Stimulated activated CD4-positive, alpha-beta T cell treated with anti-CD3 and anti-CD28 coated beads, Interleukin-15, amount 100 ng/mL, for 1 hour (primary cell): ENCODE data around the gene RPTOR.

Experiments used
- DNase-seq, 2 donors: peaks; one replicate each; pipeline ENCODE4 v3.0.0-alpha.2; 2020; ENCODE audit warnings: low read depth in 1 of 2, low spot score in 1 of 2

RPTOR gene

DNA sequence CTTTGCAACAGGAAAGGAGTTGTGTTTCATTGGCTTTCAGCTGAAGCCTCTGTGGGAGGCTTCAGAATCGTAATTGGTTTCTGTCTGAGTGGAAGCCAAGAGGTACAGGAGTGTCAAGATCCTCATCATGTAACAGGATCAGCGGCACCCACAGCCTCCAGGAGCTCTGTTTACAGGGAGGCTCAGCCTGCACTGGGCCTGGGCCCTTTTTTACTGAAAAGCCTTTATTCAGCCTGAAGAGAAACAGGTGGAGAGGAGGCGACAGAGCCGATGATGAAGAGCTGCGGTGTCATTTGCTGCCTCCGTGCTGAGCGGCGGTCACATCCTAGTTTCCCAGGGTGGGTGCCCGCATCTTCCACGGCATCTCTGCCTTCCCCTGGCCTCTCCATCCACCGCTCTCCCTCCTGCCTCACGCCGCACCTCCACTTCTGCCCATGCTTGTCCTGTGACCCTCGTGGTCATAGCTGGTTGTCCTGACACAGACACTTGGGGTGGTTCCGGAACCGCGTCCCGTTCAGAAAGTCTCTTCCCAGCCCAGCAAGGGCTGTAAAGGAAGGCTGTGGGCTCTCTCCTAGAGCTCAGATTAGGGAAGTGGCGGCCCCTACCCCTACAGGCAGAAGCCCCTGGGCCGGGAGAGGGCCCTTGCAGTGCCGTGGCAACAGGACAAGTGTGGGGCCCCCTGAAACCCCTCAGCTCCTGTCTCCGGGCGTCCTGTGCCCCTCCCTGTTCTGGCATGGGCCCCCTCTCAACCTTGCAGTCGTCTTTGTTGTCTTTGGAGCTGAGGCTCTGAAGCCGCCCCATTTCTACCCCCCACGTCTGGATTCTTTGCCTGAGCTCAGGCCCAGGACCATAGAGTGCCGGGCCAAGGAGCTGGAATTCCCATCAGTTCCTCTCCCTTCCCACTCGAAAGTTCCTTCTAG, 393.1 kb downstream of the RPTOR start:
- DNase-seq: no peak

GRCh38 chr17:80938556-80938955, 393.9 kb downstream of the RPTOR start:
- peak in 1 of 2 donors; percentile 12 for DNase-seq

GRCh38 chr17:80939151-80940145, 394.8 kb downstream of the RPTOR start:
- DNase-seq: no peak

GRCh38 chr17:80940171-80941123, 395.8 kb downstream of the RPTOR start:
- no peak for DNase-seq

DNA sequence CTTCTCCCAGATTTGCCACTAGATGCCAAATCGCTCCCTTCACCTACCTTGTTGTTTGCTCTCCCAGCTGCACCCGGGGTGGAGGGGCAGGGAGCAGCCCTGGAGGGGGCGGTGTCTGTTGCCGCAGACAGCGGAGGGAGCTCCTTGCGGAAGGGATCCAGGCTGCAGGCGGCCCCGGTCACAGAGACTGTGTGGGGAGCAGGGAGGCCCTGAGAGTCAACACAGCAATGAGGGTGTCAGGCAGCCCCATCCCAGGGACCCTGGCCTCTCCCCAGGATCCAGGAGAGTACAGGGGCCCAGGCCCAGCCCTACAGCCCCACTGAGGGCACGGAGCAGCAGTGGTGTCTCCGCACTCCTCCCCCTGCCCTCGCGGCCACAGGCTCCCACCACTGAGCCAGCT, 396.5 kb downstream of the RPTOR start:
- no peak for DNase-seq

DNA sequence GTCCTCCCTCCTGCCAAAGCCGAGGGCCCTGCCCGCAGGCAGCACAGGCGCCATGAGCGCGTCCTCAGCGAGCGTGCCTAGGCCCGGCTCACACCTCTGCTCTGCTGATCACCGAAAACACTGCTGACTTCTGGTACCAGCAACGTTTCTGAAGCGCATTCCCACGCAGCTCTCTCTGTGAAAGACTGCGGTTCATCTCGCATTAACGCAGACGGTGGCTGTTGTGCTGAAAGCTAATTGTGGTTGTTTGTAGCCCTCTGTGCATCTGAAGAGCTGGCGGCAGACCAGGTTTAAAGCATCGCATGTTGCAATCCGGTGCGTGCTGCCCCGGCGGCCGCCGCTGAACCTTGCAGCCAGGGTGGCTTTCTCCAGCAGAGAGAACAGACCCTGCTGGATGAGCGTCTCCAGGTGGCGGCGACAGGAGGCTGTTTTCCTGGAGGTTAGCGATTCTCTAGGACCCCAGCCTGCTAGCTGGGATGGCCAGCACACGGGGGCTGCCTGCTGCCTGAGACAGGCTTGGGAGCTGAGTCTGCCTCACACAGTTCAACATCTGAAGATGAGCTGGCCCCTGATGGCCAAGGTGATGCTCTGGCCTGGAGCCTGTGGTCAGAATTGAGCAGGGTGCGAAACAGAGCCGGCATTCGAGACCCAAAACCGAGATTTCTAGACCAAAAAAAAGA, 397.2 kb downstream of the RPTOR start:
- no peak for DNase-seq

DNA sequence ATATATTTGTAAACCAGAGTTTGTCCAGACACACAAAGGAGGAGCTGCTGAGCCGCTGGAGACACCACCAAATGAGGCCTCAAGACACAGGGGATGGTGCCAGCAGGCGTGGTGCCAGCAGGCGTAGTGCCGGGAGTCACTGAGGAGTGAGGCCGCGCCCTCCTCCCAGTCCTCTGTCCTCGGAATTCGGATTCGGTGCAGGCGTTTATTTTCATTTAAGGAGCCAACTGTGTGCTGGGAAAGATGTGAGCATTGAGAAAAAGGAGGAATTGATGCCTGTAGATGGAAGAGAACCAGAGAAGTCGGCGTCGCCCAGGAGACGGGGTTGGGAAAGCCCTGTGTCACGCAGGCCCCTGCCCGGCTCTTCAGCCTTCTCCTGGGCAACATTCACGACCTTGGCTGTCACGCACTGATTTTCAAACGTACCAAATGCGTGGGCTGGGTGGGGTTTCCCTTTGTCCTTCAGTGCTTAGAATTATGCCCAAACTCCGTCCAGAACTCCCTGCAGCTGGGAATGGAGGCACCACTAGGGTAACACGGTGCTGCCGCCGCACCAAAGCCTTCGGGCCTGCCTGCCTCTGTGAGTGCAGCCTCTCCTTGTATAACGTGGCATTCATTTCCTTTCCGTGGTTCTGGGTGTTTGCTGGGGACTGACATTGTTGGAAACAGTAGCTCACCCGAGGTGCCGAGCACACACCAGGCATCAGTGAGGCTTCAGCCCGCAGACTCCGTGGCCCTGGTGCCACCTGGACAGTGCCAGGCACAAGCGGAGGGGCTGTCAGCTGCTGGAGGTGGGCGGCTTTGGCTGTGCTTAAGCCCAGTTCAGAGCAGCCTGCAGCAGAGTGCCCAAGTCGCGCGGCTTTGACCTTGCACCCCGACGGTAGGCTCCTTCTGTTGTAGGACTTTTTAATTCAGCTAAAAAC, 398.0 kb downstream of the RPTOR start:
- DNase-seq: no peak

GRCh38 chr17:80943346-80944145, 398.9 kb downstream of the RPTOR start:
- DNase-seq: no peak

GRCh38 chr17:80944326-80944725, 399.7 kb downstream of the RPTOR start:
- DNase-seq: no peak

DNA sequence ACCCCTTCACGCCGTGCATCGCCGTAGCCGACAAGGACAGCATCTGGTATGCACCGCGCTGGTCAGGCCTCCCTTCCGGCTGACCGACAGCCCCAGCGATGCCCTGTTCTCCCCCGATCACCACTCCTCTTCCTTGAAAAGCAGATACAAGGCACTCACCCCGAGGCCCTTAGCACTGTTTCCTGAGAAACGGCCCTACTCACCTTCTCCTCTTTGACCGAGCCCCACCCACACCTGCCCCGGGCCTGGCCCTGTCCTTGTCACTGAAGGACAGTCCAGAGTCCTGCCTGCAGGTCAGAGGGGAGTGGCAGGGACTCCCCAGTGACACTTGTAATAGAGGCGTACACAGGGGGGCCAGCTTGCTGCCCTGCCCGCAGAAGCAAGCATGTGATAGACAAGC, 401.1 kb downstream of the RPTOR start:
- no peak for DNase-seq

DNA sequence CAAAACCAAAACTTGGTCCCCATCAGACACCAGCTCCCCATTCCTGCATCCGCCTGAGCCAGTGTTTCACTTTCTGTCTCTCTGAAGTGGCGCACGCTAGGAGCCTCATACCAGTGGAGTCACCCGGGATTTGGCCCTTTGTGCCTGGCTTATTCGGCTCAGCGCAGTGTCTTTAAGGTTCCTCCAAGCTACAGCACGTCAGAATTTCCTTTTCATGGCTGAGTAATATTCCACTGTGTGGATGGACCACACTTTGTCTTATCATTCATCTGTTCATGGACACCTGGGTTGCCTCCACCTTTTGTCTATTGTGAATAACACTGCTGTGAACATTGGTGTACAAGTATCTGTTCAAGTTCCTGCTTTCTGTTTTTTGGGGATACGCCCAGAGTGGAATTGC, 401.8 kb downstream of the RPTOR start:
- DNase-seq: no peak

DNA sequence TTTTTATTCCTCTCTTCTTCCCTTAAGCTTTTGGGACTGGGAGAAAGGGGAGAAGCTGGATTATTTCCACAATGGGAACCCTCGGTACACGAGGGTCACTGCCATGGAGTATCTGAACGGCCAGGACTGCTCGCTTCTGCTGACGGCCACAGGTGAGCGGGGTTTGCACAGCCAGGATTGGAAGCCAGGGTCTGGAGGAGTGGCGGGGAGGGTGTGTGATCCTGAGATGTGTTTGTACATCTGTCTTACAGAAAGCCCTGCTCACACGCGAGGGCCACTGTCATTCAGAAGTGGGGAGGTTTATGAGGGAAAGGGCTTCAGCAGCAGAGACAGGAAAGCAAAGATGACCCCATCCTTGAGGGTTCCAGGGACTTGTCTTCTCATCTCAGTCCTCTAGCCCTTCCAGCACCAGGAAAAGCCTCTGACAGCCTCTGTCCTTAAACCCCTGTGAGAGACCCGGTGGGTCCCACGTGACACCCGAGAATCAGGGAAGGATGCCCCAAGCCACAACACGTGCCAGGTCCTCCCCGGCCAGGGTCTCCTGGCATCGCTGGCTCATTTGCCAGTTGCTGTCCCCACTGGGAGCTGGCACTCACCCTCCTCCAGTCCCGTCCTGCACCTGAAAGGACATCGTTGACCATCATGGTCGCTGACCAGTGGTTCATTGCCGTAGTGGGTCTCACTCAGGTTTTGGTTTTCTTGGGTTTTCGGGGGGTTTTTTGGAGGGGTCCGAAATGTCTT, 402.7 kb downstream of the RPTOR start:
- DNase-seq: no peak

GRCh38 chr17:80948019-80948975, 403.7 kb downstream of the RPTOR start:
- DNase-seq: no peak

DNA sequence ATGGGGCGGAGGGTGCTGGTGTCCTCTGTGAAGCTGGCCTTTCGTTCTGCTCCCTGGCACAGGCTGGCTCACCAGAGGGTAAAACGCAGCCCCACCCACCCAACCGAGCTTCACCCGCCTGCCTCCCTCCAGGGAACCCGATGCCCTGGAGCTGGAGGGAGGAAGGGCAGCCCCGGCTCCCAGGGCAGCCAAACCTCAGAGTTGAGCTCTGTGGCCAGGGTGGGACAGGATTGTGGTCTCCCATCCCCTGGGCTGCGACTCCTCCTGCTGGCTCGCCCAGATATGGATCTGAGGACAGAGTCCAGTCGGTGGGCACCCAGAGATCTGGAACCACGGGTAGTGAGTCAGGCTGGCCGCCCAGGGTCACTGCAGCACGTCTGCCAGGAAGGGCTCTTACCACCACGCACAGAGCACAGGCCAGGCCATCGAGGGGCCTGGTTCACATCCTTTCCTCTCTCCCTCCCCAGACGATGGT, 404.4 kb downstream of the RPTOR start:
- no peak for DNase-seq

- DNase-seq: no peak
Observed at GRCh38 chr17:80949451-80950421, 405.1 kb downstream of the RPTOR start.
